Articular chondrocyte of knee joint (primary cell): ENCODE measurements around the gene AQP7. TPM values are rescaled to one million over a fixed set of nuclear protein-coding genes. Genes with fewer than 3 reads are reported as not detected.

Experiments
- small RNA-seq: library from RNA; depleted of rRNA; stranded (forward); fragments of <200 nt; gene quantifications from one replicate; pipeline ENCODE3, GENCODE V24; 2012
- total RNA-seq: library from RNA; depleted of rRNA; stranded (reverse); fragments of >200 nt; gene quantifications from 2 replicates; pipeline ENCODE4 v1.2.3, GENCODE V29; 2012

The AQP7 gene
- 0.13 and 0.43 TPM in 2 replicates for total RNA-seq

GRCh38 chr9:33402371-33402770 lies at the start of gene AQP7:
Gene AQP7 (minus strand): TSS chr9:33402568. CDS start chr9:33401262, 1,306 bp downstream.

DNA sequence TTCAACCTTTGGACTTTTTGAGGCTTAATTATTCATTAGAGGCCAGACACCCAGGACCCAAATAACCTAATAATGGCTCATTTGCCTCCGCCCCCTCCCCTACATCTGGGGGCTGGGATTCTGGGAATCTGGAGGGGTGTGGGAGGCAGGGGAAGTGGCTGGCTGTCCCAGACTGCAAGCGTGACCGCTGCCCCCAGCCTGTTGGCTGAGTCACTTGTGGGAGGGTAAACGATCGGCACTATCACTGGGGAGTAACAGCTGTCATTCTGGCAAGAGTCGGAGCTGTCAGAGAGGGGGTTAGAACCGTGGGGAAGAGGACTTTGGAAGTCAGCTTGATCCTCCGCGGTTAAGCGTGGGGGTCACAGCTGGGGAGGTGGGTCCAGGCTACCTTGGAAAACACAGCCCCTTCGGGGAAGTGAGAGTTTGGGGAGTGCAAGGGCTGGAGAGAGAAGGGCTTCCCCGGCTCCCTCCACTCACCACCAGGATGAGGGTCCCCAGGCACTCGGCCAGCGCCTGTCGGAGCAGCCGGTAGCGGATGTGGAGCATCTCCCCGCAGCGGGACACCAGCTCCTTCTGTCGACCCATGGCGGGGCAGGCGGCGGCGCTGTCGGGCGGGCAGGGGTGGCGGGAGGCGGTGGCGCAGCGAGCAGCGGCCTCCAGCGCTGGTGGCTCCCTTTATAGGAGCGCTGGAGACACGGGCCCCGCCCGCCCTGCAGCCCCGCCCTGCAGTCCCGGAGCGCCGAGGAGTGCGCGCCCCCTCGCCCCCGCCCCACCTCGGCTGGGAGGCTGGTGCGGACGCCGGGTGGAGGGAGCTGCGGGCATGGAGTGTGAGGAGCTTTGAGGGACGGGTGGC lies 44.8 kb upstream of the AQP7 start, which contains the start of gene AQP3:
AQP3 (minus strand) TSS at position 648 of the 853 bp plus-strand sequence; CDS start at position 585, 63 bp downstream.

Small RNA genes lying within 50 kb of the gene (small RNA-seq; reads per million reads assigned to genes)
- not detected for gene AL356218.2
- not detected for gene RF00019

Other genes with a start within 250 kb of the AQP7 start
- gene B4GALT1, start 235.2 kb downstream of the AQP7 start, total RNA-seq = 129 and 136 TPM in 2 replicates
- gene SPINK4, start 162.4 kb downstream of the AQP7 start, total RNA-seq = not detected in 2 replicates
- gene BAG1, start 137.9 kb downstream of the AQP7 start, total RNA-seq = 56.9 and 62.2 TPM in 2 replicates
- 75.7 and 85.1 TPM in 2 replicates for gene CHMP5, start 137.5 kb downstream of the AQP7 start, total RNA-seq
- gene NFX1, start 112.1 kb downstream of the AQP7 start, total RNA-seq = 47.2 TPM in 2 replicates
- gene AQP3, start 45.0 kb upstream of the AQP7 start, total RNA-seq = 2.1 and 2.4 TPM in 2 replicates
- gene NOL6, start 71.4 kb upstream of the AQP7 start, total RNA-seq = 23.3 and 24.4 TPM in 2 replicates
- gene ANKRD18B, start 121.7 kb upstream of the AQP7 start, total RNA-seq = not detected in 2 replicates